Activated T-cell treated with anti-CD3 and anti-CD28 coated beads for 1 hour (primary cell): ENCODE data around the gene KRTAP4-7.
"Not testable (repeated sequence)": the region's sequence is repeated elsewhere in the genome, so short reads cannot be mapped to it uniquely, and the experiment has no call there.

Experiments used
- DNase-seq: peaks from one replicate; pipeline ENCODE4 v3.0.0-alpha.2; 2020; ENCODE audit warnings: low read depth

KRTAP4-7 gene

DNA sequence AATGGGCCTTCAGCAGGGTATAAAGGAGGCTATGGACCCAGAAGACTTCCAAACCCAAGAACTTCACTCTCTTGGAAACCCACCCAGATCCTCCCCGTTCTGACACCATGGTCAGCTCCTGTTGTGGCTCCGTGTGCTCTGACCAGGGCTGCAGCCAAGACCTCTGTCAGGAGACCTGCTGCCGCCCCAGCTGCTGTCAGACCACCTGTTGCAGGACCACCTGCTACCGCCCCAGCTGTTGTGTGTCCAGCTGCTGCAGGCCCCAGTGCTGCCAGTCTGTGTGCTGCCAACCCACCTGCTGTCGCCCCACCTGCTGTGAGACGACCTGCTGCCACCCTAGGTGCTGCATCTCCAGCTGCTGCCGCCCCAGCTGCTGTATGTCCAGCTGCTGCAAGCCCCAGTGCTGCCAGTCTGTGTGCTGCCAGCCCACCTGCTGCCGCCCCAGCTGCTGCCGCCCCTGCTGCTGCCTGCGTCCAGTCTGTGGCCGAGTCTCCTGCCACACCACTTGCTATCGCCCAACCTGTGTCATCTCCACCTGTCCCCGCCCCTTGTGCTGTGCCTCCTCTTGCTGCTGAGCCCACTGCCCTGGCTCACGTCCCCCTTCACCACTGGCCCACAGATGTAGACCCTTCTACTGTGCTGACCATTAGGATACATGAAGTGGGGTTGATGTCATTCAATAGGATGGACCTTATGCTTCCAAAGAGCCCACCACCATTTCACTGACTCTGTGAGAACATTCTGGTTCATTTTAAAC, at the start of gene KRTAP4-7:
Gene KRTAP4-7 (plus strand): TSS at position 51 of the 757 bp plus-strand sequence. CDS start 57 bp downstream, at position 108.
- DNase-seq, result not testable (repeated sequence)

DNA sequence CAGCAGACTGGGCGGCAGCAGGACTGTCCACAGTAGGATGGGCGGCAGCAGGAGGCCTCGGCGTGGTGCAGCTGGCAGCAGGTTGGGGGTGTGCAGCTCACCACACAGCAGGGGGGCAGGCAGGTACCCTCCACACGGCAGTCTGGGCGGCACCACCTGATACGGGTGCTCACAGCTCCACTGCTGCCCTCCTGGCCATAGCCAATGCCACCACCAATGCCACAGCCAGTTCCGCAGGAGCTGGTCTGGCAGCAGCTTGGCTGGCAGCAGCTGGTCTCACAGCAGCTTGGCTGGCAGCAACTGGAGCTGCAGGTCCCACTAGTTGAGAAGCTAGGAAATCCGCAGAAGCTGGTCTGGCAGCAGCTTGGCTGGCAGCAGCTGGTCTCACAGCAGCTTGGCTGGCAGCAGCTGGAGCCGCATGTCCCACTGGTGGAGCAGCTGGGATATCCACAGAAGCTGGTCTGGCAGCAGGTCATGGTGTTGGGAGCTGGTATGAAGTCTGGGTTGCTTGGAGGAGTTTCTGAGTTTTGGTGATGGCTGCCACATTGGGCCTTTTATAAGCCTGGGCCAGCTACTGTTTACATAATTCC, 49.5 kb upstream of the KRTAP4-7 start, which contains the start of gene KRTAP1-3:
Gene KRTAP1-3 (minus strand): TSS at position 529 of the 590 bp plus-strand sequence. CDS start 53 bp downstream, at position 476.
- DNase-seq, result not testable (repeated sequence)

DNA sequence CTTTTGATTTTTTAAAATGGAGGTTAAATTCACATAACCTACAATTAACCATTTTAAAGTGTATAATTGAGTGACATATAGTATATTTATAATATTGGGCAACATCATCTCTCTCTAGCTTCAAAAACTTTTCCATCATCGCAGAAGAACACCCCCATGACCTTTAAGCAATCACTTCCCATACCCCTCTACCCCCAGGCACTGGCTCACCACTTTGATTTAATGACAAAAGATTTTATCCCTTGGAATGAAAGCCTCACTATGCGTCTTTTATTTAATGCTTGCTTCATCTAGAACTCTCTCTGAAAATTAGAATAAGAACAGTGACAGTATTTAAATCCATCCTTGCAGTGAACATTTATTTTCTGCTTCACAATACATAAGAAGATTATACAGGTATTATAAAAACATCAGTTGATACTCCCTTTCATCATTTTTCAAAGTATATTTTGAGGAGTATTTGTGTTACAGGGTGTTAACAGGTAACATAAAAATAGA, 46.0 kb upstream of the KRTAP4-7 start:
- DNase-seq, result no peak

DNA sequence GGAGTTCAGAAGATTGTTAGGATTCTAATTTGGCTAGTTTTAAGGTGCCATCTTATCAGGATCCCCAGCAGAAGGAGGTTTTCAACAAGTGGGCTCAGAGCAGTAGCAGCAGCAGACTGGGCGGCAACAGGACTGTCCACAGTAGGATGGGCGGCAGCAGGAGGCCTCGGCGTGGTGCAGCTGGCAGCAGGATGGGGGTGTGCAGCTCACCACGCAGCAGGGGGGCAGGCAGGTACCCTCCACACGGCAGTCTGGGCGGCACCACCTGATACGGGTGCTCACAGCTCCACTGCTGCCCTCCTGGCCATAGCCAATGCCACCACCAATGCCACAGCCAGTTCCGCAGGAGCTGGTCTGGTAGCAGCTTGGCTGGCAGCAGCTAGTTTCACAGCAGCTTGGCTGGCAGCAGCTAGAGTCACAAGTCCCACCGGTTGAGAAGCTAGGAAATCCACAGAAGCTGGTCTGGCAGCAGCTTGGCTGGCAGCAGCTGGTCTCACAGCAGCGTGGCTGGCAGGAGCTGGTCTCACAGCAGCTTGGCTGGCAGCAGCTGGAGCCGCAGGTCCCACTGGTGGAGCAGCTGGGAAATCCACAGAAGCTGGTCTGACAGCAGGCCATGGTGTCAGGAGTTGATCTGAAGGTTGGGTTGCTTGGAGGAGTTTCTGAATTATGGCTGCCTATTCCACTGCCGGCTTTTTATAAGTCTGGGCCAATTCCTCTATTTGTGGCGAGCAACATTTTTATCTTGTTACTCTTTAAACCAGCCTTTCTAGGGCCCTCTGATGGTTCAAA, 43.0 kb upstream of the KRTAP4-7 start, which contains the start of gene KRTAP1-1:
Gene KRTAP1-1 (minus strand): TSS at position 668 of the 789 bp plus-strand sequence. CDS start 53 bp downstream, at position 615.
- DNase-seq, result not testable (repeated sequence)

DNA sequence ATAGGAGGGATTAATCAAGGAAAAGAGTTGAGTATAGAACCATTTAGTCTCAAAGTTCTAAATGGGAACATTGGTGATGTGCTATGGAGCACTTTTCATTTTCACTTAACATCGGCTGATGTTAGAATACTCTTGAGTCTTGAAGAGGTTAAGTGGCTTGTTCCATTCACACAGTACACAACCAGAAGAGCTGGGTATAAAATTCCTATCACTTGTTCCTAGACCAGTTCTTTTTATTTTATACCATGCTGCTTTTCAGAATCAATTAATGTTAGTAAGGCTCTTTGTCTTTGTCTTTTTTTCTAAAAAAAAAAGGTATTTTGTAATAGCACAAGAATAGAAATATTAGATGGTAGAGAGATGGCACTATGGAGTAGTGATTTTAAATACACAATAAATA, 41.0 kb upstream of the KRTAP4-7 start:
- no peak for DNase-seq

DNA sequence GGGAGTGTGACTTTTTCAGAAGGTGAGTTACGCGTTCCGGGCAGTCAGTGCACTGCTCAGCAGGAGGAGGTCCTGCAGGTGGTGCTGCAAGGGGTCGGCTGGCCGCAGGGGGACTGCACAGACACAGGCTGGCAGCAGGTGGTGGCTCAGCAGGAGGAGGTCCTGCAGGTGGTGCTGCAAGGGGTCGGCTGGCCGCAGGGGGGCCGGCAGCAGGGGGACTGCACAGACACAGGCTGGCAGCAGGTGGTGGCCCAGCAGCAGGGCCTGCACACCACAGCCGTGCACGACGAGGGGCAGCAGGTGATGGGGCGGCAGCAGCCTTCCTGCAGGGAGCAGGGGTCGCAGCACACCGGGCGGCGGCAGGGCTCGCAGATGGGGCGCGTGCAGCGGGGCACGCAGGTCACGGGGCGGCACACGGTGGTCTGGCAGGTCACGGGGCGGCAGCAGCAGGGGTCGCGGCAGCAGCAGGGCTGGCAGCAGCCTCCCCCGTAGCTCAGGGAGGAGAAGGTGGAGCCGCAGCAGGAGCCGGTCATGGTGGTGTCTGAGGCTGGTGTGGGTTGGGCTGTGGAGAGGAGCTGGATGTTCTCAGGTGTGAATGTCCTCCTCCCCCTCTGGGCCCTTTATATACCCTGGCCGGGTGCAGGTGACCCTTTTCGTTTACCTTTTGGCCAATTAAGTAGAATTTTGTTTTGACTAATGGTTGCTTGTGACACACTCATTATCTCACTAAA, 37.0 kb upstream of the KRTAP4-7 start, which contains the start of gene KRTAP2-1:
Gene KRTAP2-1 (minus strand): TSS at position 582 of the 731 bp plus-strand sequence. CDS start 49 bp downstream, at position 533.
- not testable (repeated sequence) for DNase-seq

DNA sequence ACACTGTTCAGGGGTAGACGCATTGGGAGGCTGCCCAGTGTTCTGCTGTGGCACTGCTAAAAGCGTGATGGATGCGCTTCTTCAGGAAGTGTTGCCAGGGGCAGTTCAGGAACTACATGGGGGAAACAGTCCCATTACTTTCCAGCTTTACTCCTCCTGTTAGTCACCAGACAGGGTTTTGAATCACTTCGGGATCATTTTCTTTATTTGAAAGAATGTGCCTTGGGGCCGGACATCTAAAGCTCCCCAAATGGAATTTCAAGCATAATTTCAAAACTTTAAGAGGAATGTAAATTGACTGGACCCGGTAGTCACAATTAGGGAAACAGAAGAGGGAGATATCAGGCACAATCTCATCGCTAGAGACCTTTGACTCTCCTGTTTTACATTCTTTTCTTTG, 35.5 kb upstream of the KRTAP4-7 start:
- DNase-seq, result no peak

DNA sequence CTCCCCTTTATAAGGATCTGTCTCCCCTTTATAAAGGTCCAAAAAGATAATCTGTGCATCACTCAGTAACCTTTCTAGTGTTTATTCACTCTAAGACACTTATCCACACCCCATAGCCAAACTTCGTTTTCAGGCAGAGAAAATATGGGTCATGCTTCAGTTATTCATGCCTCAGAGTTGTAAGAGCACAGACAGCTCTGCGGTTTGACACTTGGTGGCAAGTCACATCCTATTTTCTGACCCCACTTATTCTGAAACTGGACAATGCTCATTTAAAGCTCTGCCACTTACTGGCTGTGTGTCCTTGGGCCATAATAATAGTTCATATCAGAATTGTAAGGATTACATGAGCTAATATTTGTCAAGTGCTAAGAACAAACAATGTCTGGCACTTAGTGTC, 34.8 kb upstream of the KRTAP4-7 start:
- DNase-seq, result no peak

DNA sequence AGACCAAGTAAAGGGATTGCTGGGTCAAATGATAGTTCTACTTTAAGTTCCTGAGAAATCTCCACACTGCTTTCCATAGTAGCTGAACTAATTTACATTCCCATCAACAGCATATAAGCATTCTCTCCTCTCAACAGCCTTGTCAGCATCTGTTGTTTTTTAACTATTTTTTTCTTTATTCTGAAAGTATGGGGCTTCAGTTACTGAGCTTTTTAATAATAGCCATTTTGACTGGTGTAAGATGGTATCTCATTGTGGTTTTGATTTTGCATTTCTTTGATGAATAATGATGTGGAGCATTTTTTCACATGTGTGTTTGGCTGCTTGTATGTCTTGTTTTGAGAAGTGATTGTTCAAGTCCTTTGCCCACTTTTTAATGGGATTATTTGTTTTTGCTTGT, 31.4 kb upstream of the KRTAP4-7 start:
- DNase-seq, result no peak

DNA sequence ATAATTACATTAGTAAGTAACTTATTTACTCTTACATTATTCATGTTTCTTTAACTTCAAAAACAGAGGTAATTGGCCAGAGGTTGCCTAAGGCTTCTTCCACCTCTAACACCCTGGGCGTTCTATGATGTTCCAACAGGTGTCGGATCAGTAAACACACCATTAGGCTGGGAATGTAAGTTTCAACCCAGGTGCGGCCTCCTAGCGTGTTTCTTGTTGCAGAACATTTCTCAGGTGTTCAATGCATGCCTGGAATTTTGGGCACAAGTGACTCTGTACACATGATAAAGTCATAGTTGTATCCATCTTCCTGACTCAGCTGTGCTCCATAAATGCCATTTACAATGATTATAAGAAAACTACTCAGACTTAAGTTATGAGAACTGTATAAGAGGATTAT, 29.9 kb upstream of the KRTAP4-7 start:
- no peak for DNase-seq

DNA sequence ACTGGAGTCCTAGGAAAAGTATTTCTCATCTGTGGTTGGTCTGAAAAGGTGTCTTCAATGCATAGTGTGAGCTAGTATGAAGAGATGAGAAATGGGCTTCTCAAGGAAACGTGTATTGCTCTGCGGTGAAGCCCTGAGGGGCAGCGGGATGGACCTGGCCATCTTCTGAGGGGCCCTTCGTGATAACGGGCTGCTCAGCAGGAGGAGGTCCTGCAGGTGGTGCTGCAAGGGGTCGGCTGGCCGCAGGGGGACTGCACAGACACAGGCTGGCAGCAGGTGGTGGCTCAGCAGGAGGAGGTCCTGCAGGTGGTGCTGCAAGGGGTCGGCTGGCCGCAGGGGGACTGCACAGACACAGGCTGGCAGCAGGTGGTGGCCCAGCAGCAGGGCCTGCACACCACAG, 29.4 kb upstream of the KRTAP4-7 start:
- DNase-seq, result not testable (repeated sequence)

DNA sequence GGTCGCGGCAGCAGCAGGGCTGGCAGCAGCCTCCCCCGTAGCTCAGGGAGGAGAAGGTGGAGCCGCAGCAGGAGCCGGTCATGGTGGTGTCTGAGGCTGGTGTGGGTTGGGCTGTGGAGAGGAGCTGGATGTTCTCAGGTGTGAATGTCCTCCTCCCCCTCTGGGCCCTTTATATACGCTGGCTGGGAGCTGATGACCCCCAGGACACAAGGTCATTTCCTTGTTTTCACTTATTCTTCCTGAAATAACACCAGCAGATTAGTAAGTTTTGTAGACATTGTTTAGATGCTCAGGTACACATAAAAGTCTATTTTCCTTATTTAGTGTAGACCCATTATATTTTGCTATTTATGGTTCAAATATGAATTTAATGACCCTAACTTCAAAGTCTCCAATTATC, 28.8 kb upstream of the KRTAP4-7 start, which contains the start of gene KRTAP2-2:
Gene KRTAP2-2 (minus strand): TSS at position 101 of the 400 bp plus-strand sequence. CDS start 19 bp downstream, at position 82.
- DNase-seq, result not testable (repeated sequence)

DNA sequence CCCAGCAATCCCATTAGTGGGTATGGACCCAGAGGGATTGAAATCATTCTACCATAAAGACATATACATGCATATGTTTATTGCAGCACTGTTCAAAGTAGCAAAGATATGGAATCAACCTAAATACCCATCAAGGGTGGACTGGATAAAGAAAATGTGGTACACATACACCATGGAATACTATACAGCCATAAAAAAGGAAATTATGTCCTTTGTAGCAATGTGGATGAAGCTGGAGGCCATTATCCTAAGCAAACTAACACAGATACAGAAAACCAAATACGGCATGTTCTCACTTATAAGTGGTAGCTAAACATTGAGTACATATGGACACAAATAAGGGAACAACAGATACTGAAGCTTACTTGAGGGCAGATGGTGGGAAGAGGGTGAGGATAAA, 26.4 kb upstream of the KRTAP4-7 start:
- no peak for DNase-seq

DNA sequence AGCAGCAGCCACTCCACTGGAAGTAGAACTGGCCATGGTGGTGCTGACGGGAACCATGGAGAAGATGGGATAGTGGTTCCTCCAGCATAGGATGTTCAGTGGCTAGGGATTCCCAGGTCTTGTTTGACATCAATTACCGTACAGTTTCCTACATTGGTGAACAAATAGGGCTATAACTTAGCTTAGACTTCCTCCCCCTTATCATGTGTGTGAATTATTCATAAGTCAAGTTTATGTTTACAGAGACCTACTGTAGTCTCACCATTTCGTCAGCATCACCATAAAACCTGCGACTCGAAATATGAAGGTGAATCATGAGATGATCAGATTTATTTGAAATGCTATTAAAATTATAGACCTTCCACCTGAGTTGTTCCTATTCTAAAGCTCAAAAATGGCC, 25.2 kb upstream of the KRTAP4-7 start:
- no peak for DNase-seq

DNA sequence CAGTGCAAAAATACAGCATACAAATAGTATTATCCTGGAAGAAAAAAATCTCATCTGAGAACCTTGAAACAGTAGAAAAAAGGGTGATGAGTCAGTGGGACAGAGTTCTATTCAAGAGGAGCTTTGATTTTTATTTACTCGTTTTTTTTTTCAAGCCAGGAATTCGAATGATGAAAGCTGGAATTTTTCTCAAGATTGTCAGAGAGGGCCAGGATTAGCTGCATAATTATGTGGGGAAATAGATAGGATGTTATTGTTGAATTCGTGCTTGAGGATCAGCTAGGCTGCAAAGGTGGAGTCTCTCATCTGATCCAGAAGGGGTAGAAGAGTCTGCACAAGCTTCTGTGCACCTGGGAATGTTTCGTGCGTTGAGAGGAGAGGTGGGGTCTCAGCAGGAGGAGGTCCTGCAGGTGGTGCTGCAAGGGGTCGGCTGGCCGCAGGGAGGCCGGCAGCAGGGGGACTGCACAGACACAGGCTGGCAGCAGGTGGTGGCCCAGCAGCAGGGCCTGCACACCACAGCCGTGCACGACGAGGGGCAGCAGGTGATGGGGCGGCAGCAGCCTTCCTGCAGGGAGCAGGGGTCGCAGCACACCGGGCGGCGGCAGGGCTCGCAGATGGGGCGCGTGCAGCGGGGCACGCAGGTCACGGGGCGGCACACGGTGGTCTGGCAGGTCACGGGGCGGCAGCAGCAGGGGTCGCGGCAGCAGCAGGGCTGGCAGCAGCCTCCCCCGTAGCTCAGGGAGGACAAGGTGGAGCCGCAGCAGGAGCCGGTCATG, 24.5 kb upstream of the KRTAP4-7 start:
- DNase-seq, result not testable (repeated sequence)

DNA sequence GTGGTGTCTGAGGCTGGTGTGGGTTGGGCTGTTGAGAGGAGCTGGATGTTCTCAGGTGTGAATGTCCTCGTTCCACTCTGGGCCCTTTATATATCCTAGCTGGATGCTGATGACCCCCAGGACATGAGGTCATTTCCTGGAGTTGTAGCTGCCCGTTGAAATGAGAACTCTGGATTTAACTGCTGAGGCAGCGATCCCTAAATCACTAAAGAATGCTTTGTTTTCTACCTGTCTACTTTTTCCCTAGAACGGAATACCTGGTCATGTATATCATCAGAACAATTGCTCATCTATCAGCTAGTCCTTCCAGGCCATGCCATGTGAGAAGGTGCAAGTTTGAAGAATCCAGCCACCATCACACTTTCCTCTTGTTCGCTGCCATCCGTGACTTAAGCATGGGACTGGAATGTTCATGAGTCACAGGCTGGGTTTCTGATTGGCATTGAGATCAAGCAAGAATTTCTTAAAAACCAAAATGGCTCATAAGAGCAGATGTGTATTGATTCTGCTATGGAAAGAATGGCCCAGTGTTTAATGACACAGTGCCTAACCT, 23.8 kb upstream of the KRTAP4-7 start, which contains the start of gene KRTAP2-3:
Gene KRTAP2-3 (minus strand): TSS at position 63 of the 553 bp plus-strand sequence. CDS start 64 bp downstream, outside the sequence.
- DNase-seq, result no peak

DNA sequence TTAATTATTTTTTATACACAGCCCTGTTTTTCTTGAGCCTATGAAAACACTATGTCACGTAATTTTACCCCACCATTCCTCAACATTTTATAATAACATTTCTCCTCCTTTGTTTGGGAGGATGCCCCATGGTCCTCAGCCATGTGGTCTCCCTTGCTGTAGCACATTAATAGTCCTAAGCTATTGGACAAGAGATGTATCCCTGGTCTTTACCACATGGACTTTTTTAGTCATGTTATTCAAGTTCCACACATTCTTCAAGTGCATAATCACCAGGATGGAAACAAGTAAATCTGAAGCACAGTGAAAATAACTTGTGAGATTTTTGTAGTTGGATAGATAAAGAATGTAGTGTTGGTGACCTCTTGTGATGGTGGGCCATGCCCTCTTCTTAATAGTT, 22.0 kb upstream of the KRTAP4-7 start:
- no peak for DNase-seq

DNA sequence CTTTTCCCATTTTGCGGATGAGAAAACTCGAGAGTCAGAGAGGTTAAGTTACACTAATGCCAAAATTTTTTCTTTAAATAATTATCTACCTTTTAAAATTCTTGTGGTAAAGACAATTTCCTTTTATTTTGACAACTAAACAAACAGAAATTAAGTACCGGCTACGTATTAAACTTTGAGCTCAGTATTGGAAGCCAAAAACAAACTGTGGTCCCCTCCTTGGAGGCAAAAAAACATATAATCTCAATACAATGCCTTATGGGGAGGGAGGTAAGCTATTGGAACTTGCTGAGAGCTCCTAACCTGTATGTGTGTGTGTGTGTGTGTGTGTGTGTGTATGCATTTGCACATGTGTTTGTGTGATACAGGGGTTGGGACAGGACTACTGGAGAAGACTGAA, 20.5 kb upstream of the KRTAP4-7 start:
- no peak for DNase-seq

DNA sequence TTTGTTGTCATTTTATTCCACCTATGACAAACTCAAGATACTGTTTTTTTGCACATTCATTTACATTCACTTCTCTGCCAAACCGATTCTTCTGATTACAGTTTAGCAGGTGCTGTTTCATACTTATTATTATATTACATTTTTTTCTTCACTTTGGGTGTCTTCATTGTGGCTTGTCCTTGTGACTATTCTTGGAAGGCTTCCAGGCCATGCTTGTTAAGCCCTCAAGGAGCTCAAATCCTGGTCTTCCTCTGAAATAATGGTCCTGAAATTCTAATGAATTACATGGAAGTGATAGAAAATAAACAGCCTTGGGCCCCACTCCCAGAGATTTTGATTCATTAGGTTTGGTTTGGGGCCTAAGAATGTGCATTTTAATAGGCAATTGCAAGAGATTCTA, 19.6 kb upstream of the KRTAP4-7 start:
- no peak for DNase-seq
